ENCODE results near the gene TMEM151A. TPM values are rescaled to one million over a fixed set of nuclear protein-coding genes. Genes with fewer than 3 reads are reported as not detected.

TMEM151A gene
- total and polyA plus RNA-seq, 2 experiments from 2014 or later: 1.0 to 4.4 TPM

- no peak overlapping the region; the same call in 2 of the 3 replicates for H3K4me3 Mint-ChIP-seq
- peaks cover 42% of the 10 kb centered on the region for H3K4me1 Mint-ChIP-seq
- no peak overlapping the region for H2AFZ ChIP-seq
- DNase-seq (ENCODE audit: low spot score) (no peak), ATAC-seq (no peak)
- H3F3A ChIP-seq (replicated peaks; ENCODE audit: low read depth): peaks cover 16% of the 10 kb centered on the region; the same call in 1 of the 2 replicates
- H3K79me2 ChIP-seq (replicated peaks; ENCODE audit: insufficient read depth): no peaks in the 10 kb centered on the region
- H4K20me1 ChIP-seq (replicated peaks; ENCODE audit: insufficient read depth): no peaks in the 10 kb centered on the region
- no peak overlapping the region for H3K27ac ChIP-seq (ENCODE audit: low read depth)
- peak overlapping the region; percentile 89; the same call in 1 of the 2 replicates for H3K4me2 ChIP-seq
- peaks cover 15% of the 10 kb centered on the region for H3K9me3 Mint-ChIP-seq
- peaks cover 16% of the 10 kb centered on the region for H3K36me3 Mint-ChIP-seq (ENCODE audit: low read depth)
- peaks cover 26% of the 10 kb centered on the region for H3K27me3 Mint-ChIP-seq (ENCODE audit: insufficient read depth, low read depth, poor library complexity)
- H3K9me2 ChIP-seq (ENCODE audit: insufficient read depth): no peaks in the 10 kb centered on the region
- no peaks in the 10 kb centered on the region for H3K36me3 ChIP-seq (ENCODE audit: insufficient read depth)
- TF ChIP-seq ZNF331 (CRISPR knock-in tag; IDR thresholded peaks at IDR 0.05; ENCODE audit: low read depth) (no peak), ZNF462 (CRISPR knock-in tag; IDR thresholded peaks at IDR 0.05) (no peak), EZH2phosphoT487 (IDR thresholded peaks at IDR 0.05; ENCODE audit: unreplicated experiment) (no peak), JUNB (IDR thresholded peaks at IDR 0.05; ENCODE audit: unreplicated experiment) (no peak), CREB1 (CRISPR knock-in tag; IDR thresholded peaks at IDR 0.05; ENCODE audit: low read depth) (no peak), POLR2AphosphoS5 (IDR thresholded peaks at IDR 0.05; ENCODE audit: low read depth) (no peak), EZH2 (IDR thresholded peaks at IDR 0.05; ENCODE audit: low read depth, unreplicated experiment) (no peak), ETS1 (IDR thresholded peaks at IDR 0.05) (no peak), STAT1 (IDR thresholded peaks at IDR 0.05; ENCODE audit: unreplicated experiment) (no peak), REST (IDR thresholded peaks at IDR 0.05; ENCODE audit: unreplicated experiment) (no peak), NANOG (IDR thresholded peaks at IDR 0.05; ENCODE audit: borderline replicate concordance) (no peak), CTCF (conservative IDR thresholded peaks at IDR 0.05; ENCODE audit: low read depth in 2 of 2) (no peak)
- peaks cover 32% of the 10 kb centered on the region for H3K4me1 ChIP-seq (ENCODE audit: insufficient read depth)
- no peaks in the 10 kb centered on the region for H3K27me3 ChIP-seq (ENCODE audit: insufficient read depth)
- no peak overlapping the region for H3K4me3 ChIP-seq
- no peak overlapping the region for H3K27ac Mint-ChIP-seq
Measured at GRCh38 chr11:66314561-66315497, 23.1 kb downstream of the TMEM151A start.
